T-helper 9 cell (primary cell): ENCODE data around the gene ATG2A.

Source experiments
- DNase-seq: peaks from one replicate; pipeline ENCODE4 v3.0.0-alpha.2; 2020

The ATG2A gene

DNA sequence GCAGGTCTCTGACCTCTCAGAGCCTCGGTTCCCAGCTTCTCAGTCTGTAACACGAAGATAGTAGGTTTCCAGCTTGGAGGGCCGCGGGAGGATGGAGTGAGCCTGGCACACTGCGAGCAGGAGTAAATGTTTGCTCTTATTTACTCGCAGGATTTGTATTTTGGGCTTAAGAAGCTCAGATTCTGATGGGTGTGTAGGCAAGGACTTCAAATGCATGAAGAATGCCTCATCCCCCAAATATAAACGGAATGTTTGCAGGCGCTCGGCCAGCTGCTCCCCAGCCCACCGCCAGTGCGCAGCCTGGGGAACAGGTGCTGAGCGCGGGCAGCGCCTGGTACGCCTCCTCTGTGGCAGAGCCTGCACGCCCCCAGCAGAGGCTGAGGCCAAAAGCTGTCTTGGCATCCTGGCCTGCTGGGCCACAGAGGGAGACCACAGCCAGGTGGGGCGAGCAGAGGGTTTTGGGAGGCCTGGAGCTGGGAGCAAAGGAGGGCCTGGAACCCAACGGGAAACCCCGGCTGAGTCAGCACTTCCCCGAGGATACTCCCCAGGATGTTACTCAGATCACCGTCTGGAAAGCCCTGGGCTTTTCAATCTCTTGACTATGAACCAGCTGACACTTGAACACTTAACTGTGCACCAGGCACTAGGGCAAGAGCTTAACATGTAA, 48.0 kb downstream of the ATG2A start:
- DNase-seq: peak; percentile 48

GRCh38 chr11:64867748-64868462, 49.1 kb downstream of the ATG2A start:
- DNase-seq: no peak

GRCh38 chr11:64866173-64866491, 50.9 kb downstream of the ATG2A start:
- no peak for DNase-seq

- no peak for DNase-seq
These were observed 51.5 kb downstream of the ATG2A start for GRCh38 chr11:64865286-64866172.

DNA sequence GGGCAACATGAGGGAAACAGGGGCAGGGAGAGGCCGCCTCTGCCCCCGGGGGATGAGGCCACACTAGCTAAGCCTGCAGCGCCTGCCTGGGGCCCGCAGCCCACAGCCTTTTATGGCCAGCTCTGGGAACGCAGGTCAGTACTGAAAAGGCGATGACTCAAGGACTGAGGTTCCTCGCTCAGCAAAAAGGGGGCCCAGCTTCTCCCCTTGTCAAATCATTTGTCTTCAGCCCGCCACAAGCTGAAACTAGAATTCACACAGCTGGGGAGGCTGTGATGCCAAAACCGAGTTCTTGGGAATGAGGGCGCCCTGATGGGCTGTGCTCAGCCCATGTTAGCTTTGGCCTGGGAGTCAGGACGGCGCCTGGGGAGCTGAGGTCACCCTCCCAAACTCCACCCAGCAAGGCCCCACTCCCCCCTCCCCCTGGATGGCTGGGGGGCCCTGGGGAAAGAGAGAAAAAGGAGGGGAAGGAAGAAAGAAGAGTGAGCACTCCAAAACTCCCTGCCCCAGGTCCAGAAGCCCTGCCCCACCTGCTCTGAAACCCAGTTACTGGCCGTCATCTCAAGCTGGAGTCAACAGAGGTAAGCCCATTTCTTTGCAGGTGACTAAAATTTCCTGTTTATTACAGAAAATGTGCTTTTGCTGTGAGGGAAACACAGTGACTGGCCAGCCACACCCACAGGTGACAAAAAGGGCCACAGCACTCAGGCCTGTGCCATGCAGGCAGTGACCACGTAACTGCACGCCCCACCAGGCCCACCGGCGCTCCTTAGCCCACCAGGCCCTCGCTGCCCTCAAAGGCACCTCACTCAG, 52.3 kb downstream of the ATG2A start:
- no peak for DNase-seq

GRCh38 chr11:64864135-64864472, 52.9 kb downstream of the ATG2A start:
- DNase-seq: no peak

- no peak for DNase-seq
These were observed 53.5 kb downstream of the ATG2A start for GRCh38 chr11:64863391-64864060.

GRCh38 chr11:64862987-64863390, 54.0 kb downstream of the ATG2A start:
- DNase-seq: no peak

- no peak for DNase-seq
These were observed 55.6 kb downstream of the ATG2A start for GRCh38 chr11:64861227-64861975.

GRCh38 chr11:64859542-64860414, 57.2 kb downstream of the ATG2A start:
- no peak for DNase-seq

GRCh38 chr11:64858467-64859263, 58.3 kb downstream of the ATG2A start:
- peak; percentile 53 for DNase-seq

GRCh38 chr11:64857485-64857884, 59.5 kb downstream of the ATG2A start:
- no peak for DNase-seq

DNA sequence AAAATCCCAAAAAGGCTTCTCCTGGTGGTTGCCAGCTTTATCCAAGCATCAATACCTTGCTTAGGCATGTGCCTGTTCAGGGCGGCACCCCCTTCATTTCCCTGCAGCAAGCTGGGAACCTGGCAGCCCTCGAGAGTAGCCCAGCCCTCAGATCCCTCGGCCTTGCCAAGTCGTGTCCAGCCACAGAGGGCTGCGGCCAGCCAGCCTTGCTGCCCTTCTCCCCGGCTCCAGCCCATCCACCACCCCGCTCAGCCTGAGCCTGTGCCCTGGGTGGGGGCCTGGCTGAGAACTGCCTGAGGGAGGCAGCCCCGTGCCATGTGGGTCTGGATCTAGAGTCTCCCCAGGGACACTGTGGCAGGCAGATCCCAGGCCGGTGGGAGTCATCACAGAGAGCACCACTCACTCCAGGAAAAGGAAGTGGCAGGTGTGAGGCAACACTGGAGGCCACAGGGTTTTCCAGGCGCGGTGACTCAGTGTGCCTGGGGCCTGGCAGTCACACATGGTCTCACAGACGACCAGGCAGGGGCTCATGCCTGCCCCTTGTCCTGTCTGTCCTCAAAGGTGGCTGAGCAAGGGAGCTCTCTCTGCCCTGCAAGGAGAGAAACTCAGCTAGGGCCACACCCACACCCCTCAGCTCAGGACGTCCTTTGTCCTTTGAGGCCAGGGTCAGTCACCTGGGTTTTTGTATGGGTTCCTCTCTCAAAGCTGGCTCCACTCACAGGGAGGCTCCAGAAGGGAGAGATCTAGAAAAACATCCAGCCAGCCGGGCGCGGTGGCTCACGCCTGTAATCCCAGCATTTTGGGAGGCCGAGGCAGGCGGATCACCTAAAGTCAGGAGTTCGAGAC, 60.4 kb downstream of the ATG2A start:
- no peak for DNase-seq

DNA sequence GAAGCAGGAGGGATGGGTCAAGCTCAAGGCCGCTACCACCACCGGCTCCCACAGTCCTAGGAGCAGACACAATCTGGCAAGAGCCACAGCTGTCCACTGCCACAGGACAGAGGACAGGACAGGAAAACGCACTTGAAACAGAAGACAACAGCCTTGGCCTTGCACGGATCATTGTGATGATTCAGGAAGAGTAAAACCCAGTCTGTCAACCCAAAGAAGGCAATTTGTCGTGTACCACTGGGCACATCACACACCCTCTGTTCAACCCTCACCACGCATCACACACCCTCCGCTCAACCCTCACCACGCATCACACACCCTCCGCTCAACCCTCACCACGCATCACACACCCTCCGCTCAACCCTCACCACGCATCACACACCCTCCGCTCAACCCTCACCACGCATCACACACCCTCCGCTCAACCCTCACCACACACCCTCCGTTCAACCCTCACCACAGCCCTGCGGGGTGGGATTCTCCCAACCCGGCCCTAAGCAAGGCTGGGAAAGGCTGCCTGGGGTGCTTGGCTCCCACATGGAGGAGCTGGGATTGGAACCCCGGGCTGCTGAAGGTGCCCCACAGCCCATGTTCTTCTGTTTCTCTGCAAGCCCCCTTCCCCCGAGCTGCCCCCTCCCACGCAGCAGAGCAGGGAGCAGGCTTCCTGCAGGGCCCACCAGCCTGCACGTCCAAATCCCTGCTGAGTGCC, 61.3 kb downstream of the ATG2A start:
- no peak for DNase-seq

- DNase-seq: peak; percentile 52
These were observed 62.2 kb downstream of the ATG2A start for GRCh38 chr11:64854534-64855502.

- no peak for DNase-seq
These were observed 62.9 kb downstream of the ATG2A start for GRCh38 chr11:64854157-64854533.

- DNase-seq: no peak
These were observed 63.3 kb downstream of the ATG2A start for GRCh38 chr11:64853709-64854108.
